HepG2 (cell line): ENCODE measurements around the gene HIVEP2. TPM values are rescaled to one million over a fixed set of nuclear protein-coding genes. Genes with fewer than 3 reads are reported as not detected.

ENCODE experiments used
- ATAC-seq: fragments of 200-7000 bp; cut with Tn5 transposase; 3 replicates; pipeline ENCODE4 v1.9.1; 2020; ENCODE audit warnings: mild to moderate bottlenecking, moderate library complexity
- BruUV-seq: library from RNA; stranded (reverse); fragments of 400-500 nt; replicated peaks from 2 replicates; lab custom pipeline; 2021; lab: Mats Ljungman, UMichigan
- CTCF ChIA-PET: fragments of 300-600 bp; formaldehyde crosslinking; extraction: SDS; loops from one replicate; lab custom pipeline; 2021; ENCODE audit warnings: low total read pairs, inconsistent platforms, low intra/inter-chr PET ratio; lab: Yijun Ruan, JAX
- POLR2A ChIA-PET: fragments of 350-600 bp; sonication (Branson Sonifier 250); formaldehyde crosslinking; loops from one replicate; lab custom pipeline; 2020; ENCODE audit warnings: antibody characterized with exemption, inconsistent platforms; lab: Yijun Ruan, JAX
- DNase-seq: peaks from one replicate; pipeline ENCODE4 v3.0.0-alpha.2; 2015; ENCODE audit warnings: low spot score
- FAIRE-seq: peaks from 3 replicates; lab custom pipeline; 2011; peaks lifted over from hg19 to GRCh38; lab: Jason Lieb, UNC
- H2AFZ ChIP-seq: one replicate; pipeline ENCODE4 v1.6.1; 2011; ENCODE audit warnings: low read length, inconsistent platforms
- H3K27ac ChIP-seq: fragments of 300-600 bp; 3 replicates; pipeline ENCODE4 v1.8.0; 2011; ENCODE audit warnings: mixed run types, mild to moderate bottlenecking, mixed read lengths, low read length, inconsistent platforms; ENCODE audit not compliant: insufficient read depth; ENCODE audit errors: extremely low read length
- H3K27me3 ChIP-seq, 2 experiments: fragments of 200-600 bp in 1 of 2; 2 replicates in 1 of 2; 3 replicates in 1 of 2; pipeline versions ENCODE4 v1.6.0 to v1.8.0; 2011; ENCODE audit warnings: low read length in 2 of 2, mild to moderate bottlenecking in 2 of 2, moderate library complexity in 2 of 2, inconsistent platforms in 1 of 2; ENCODE audit not compliant: insufficient read depth in 2 of 2, control insufficient read depth in 1 of 2
- H3K36me3 ChIP-seq, 2 experiments: fragments of 200-600 bp in 1 of 2; replicated peaks in 1 of 2; 2 replicates in 1 of 2; 3 replicates in 1 of 2; pipeline versions ENCODE4 v1.5.1 to v1.8.0; 2011; ENCODE audit warnings: low read length in 2 of 2, inconsistent platforms in 1 of 2; ENCODE audit not compliant: insufficient read depth in 2 of 2, control insufficient read depth in 1 of 2
- H3K4me1 ChIP-seq: 2 replicates; pipeline ENCODE4 v1.5.1; 2012; ENCODE audit warnings: low read length, inconsistent platforms; ENCODE audit not compliant: insufficient read depth
- H3K4me2 ChIP-seq: 2 replicates; pipeline ENCODE4 v1.6.0; 2011; ENCODE audit warnings: low read depth, low read length, inconsistent platforms
- H3K4me3 ChIP-seq, 3 experiments: fragments of 200-600 bp in 1 of 3; sonication (generic), shearing (Covaris generic) in 1 of 3; replicated peaks in 1 of 3; 2 replicates each; pipeline ENCODE4 v1.5.1; 2011 to 2016; ENCODE audit warnings: low read length in 3 of 3, inconsistent platforms in 2 of 3, low read depth in 2 of 3, mild to moderate bottlenecking in 2 of 3, control low read depth in 1 of 3, mixed read lengths in 1 of 3; ENCODE audit not compliant: insufficient read depth in 1 of 3
- H3K79me2 ChIP-seq: one replicate; pipeline ENCODE4 v1.6.1; 2011; ENCODE audit warnings: low read length, inconsistent platforms; ENCODE audit not compliant: insufficient read depth
- H3K9ac ChIP-seq: 2 replicates; pipeline ENCODE4 v1.6.0; 2011; ENCODE audit warnings: mild to moderate bottlenecking, low read depth, low read length, inconsistent platforms; ENCODE audit not compliant: insufficient read depth
- H3K9me3 ChIP-seq: 2 replicates; pipeline ENCODE4 v1.5.1; 2012; ENCODE audit warnings: mild to moderate bottlenecking, low read length
- H4K20me1 ChIP-seq: 2 replicates; pipeline ENCODE4 v1.6.0; 2011; ENCODE audit warnings: inconsistent platforms, mild to moderate bottlenecking, low read length, moderate library complexity; ENCODE audit not compliant: insufficient read depth
- CENPX ChIP-seq: sonication (generic); formaldehyde crosslinking; IDR thresholded peaks from 2 replicates; pipeline ENCODE4 v1.9.0; 2021; ENCODE audit warnings: mild to moderate bottlenecking, missing genetic modification reagents, moderate library complexity
- FOXO4 ChIP-seq: sonication (generic); formaldehyde crosslinking; conservative IDR thresholded peaks from 2 replicates; pipeline ENCODE4 v1.8.1; 2023; ENCODE audit warnings: missing genetic modification reagents
- KLF13 ChIP-seq: sonication (generic); formaldehyde crosslinking; IDR thresholded peaks from 2 replicates; pipeline ENCODE4 v1.4.0; 2020; ENCODE audit warnings: mild to moderate bottlenecking, missing genetic modification reagents
- LRRFIP1 ChIP-seq: sonication (generic); formaldehyde crosslinking; conservative IDR thresholded peaks from 2 replicates; pipeline ENCODE4 v1.4.0; 2020; ENCODE audit warnings: missing genetic modification reagents
- PLSCR1 ChIP-seq: sonication (generic); formaldehyde crosslinking; IDR thresholded peaks from 2 replicates; pipeline ENCODE4 v1.5.0; 2020; ENCODE audit warnings: missing genetic modification reagents, mild to moderate bottlenecking, borderline replicate concordance
- SALL1 ChIP-seq: sonication (generic); formaldehyde crosslinking; IDR thresholded peaks from 2 replicates; pipeline ENCODE4 v1.8.0; 2022; ENCODE audit warnings: mild to moderate bottlenecking, missing genetic modification reagents
- SETDB1 ChIP-seq: sonication (generic); formaldehyde crosslinking; IDR thresholded peaks from 2 replicates; pipeline ENCODE4 v1.5.1; 2020; ENCODE audit warnings: missing genetic modification reagents, mild to moderate bottlenecking, borderline replicate concordance
- TGIF2 ChIP-seq: IDR thresholded peaks from 2 replicates; pipeline ENCODE4 v1.6.1; 2016; ENCODE audit warnings: control low read depth, missing compliant biosample characterization
- ZNF12 ChIP-seq: sonication (generic); formaldehyde crosslinking; IDR thresholded peaks from 2 replicates; pipeline ENCODE4 v1.5.0; 2020; ENCODE audit warnings: missing genetic modification reagents
- ZNF546 ChIP-seq: sonication (generic); formaldehyde crosslinking; conservative IDR thresholded peaks from 2 replicates; pipeline ENCODE4 v1.8.1; 2023; ENCODE audit warnings: mild to moderate bottlenecking, missing genetic modification reagents
- WGBS: methylation state at CpG from one replicate; pipeline ENCODE4 v1.1.6; 2017; ENCODE audit warnings: low lambda C conversion rate; 5-methylcytosine and 5-hydroxymethylcytosine counted together
- in situ Hi-C: cut with HindIII; loops from 2 replicates; pipeline ENCODE4 v1.10.0; 2017; ENCODE audit warnings: low pct_unique_long_range_greater_than_20kb; ENCODE audit not compliant: extremely low pct_ligation_motif_present
- intact Hi-C: fragments of 100-400 bp; cut with micrococcal nuclease; formaldehyde crosslinking; loops from one replicate; pipeline ENCODE4 v1.10.0; 2022; ENCODE audit not compliant: unreplicated experiment
- polyA plus RNA-seq, 8 experiments: library from polyadenylated mRNA; depleted of rRNA in 3 of 8; stranded (reverse) in 7 of 8; unstranded in 1 of 8; fragments of >200 nt; fragmentation: Illumina TruSeq in 4 of 8; extraction: Trizol in 4 of 8; gene quantifications; 2 replicates each; pipeline versions ENCODE4 v1.2.1 to v1.2.3, GENCODE V29; 2011 to 2016; ENCODE audit warnings: low read depth in 4 of 8, missing spikeins in 1 of 8, mixed read lengths in 1 of 8; ENCODE audit not compliant: insufficient read depth in 1 of 8
- total RNA-seq, 5 experiments: library from RNA; depleted of rRNA; stranded (reverse); fragments of >200 nt; fragmentation: Illumina TruSeq; extraction: Trizol; gene quantifications; 2 replicates each; pipeline ENCODE4 v1.2.3, GENCODE V29; 2016; ENCODE audit warnings: low read depth in 1 of 5
- TF ChIP-seq, protein P1 (sequence below): sonication (generic); formaldehyde crosslinking; IDR thresholded peaks from 2 replicates; pipeline ENCODE4 v1.4.0; 2020; ENCODE audit warnings: missing genetic modification reagents; ENCODE audit errors: not compliant biosample characterization
- TF ChIP-seq, protein P2 (sequence below): IDR thresholded peaks from 2 replicates; pipeline ENCODE4 v1.6.1; 2016; ENCODE audit warnings: missing biosample characterization, missing genetic modification reagents, low read depth
- TF ChIP-seq, protein P3 (sequence below): sonication (generic); formaldehyde crosslinking; IDR thresholded peaks from 2 replicates; pipeline ENCODE4 v1.4.0; 2020; ENCODE audit warnings: mild to moderate bottlenecking, missing genetic modification reagents
- TF ChIP-seq, protein P4 (sequence below): sonication (generic); formaldehyde crosslinking; IDR thresholded peaks from 2 replicates; pipeline ENCODE4 v1.8.0; 2022; ENCODE audit warnings: mild to moderate bottlenecking, missing genetic modification reagents, moderate library complexity

Gene HIVEP2
- total and polyA plus RNA-seq, 2 of the 13 experiments (the other 11 are each of a cell fraction or from before 2014, with no cell fraction given): 3.4 to 12.9 TPM

- TF ChIP-seq FOXO4 (CRISPR knock-in tag): no peak
- TF ChIP-seq TGIF2 (CRISPR knock-in tag): no peak
- TF ChIP-seq, protein P1, sequence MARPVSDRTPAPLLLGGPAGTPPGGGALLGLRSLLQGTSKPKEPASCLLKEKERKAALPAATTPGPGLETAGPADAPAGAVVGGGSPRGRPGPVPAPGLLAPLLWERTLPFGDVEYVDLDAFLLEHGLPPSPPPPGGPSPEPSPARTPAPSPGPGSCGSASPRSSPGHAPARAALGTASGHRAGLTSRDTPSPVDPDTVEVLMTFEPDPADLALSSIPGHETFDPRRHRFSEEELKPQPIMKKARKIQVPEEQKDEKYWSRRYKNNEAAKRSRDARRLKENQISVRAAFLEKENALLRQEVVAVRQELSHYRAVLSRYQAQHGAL (CRISPR knock-in tag): no peak
- TF ChIP-seq CENPX (CRISPR knock-in tag): no peak
These were observed 236.3 kb downstream of the HIVEP2 start (continued) for GRCh38 chr6:142708651-142709050.

- no peak overlapping the region for H3K4me2 ChIP-seq
- H3K4me1 ChIP-seq: no peaks in the 10 kb centered on the region
- ChIA-PET CTCF (no interaction called here), POLR2A (no interaction called here)
- H3K9me3 ChIP-seq: no peaks in the 10 kb centered on the region
- H2AFZ ChIP-seq: no peak overlapping the region
- DNase-seq (no peak), ATAC-seq (no peak), FAIRE-seq (no peak)
- in situ Hi-C loops: no loop called here
- no peak overlapping the region for H3K27ac ChIP-seq
- no peaks in the 10 kb centered on the region for H4K20me1 ChIP-seq
- H3K4me3 ChIP-seq: no peak overlapping the region
- 17% methylated on average over 2 of the region's 2 CpGs for WGBS
- no peak overlapping the region for H3K9ac ChIP-seq
- intact Hi-C loops: no loop called here
- BruUV-seq: no TSS peak
- H3K27me3 ChIP-seq: no peaks in the 10 kb centered on the region; a peak in 2 of 5 replicates
- H3K36me3 ChIP-seq: no peaks in the 10 kb centered on the region
- no peaks in the 10 kb centered on the region for H3K79me2 ChIP-seq
- TF ChIP-seq, protein P2, sequence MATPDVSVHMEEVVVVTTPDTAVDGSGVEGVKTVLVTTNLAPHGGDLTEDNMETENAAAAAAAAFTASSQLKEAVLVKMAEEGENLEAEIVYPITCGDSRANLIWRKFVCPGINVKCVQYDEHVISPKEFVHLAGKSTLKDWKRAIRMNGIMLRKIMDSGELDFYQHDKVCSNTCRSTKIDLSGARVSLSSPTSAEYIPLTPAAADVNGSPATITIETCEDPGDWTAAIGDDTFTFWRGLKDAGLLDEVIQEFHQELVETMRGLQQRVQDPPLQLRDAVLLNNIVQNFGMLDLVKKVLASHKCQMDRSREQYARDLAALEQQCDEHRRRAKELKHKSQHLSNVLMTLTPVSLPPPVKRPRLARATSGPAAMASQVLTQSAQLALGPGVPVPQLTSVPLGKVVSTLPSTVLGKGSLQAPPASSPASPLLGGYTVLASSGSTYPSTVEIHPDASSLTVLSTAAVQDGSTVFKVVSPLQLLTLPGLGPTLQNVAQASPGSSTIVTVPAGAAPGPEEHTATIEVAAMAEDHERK (CRISPR knock-in tag): no peak
- TF ChIP-seq SETDB1: no peak
- no peak for TF ChIP-seq ZNF12 (CRISPR knock-in tag)
- TF ChIP-seq, protein P3, sequence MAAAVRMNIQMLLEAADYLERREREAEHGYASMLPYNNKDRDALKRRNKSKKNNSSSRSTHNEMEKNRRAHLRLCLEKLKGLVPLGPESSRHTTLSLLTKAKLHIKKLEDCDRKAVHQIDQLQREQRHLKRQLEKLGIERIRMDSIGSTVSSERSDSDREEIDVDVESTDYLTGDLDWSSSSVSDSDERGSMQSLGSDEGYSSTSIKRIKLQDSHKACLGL (CRISPR knock-in tag): no peak
- no peak for TF ChIP-seq ZNF546 (CRISPR knock-in tag)
- TF ChIP-seq, protein P4, sequence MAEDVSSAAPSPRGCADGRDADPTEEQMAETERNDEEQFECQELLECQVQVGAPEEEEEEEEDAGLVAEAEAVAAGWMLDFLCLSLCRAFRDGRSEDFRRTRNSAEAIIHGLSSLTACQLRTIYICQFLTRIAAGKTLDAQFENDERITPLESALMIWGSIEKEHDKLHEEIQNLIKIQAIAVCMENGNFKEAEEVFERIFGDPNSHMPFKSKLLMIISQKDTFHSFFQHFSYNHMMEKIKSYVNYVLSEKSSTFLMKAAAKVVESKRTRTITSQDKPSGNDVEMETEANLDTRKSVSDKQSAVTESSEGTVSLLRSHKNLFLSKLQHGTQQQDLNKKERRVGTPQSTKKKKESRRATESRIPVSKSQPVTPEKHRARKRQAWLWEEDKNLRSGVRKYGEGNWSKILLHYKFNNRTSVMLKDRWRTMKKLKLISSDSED (CRISPR knock-in tag): no peak
- TF ChIP-seq LRRFIP1 (CRISPR knock-in tag): no peak
- no peak for TF ChIP-seq SALL1 (CRISPR knock-in tag)
- no peak for TF ChIP-seq KLF13
- TF ChIP-seq PLSCR1: no peak
These were observed 237.7 kb downstream of the HIVEP2 start for GRCh38 chr6:142707255-142707654.
